ENCODE measurements around the gene ANKDD1A. TPM values are rescaled to one million over a fixed set of nuclear protein-coding genes. Genes with fewer than 3 reads are reported as not detected.

The ANKDD1A gene
- total RNA-seq, 1 donor from 2014 or later: 4.6 TPM

GRCh38 chr15:64902863-64903262 lies 8.8 kb upstream of the ANKDD1A start:
- H3K27me3 Mint-ChIP-seq (ENCODE audit: low read depth): no peaks in the 10 kb centered on the region
- no peak overlapping the region for H3K27ac Mint-ChIP-seq (ENCODE audit: unreplicated experiment)
- H3K4me1 Mint-ChIP-seq: peaks cover 17% of the 10 kb centered on the region
- H3K9me3 Mint-ChIP-seq: peaks cover 12% of the 10 kb centered on the region
- no peak overlapping the region for H3K4me3 Mint-ChIP-seq
- peaks cover 6% of the 10 kb centered on the region for H3K36me3 Mint-ChIP-seq (ENCODE audit: low read depth)
- TF ChIP-seq CTCF (conservative IDR thresholded peaks at IDR 0.05): no peak
- DNase-seq (ENCODE audit: low read depth, low spot score): no peak

GRCh38 chr15:64903326-64903950 lies 8.3 kb upstream of the ANKDD1A start:
- DNase-seq (ENCODE audit: low read depth, low spot score): no peak
- no peak for TF ChIP-seq CTCF (conservative IDR thresholded peaks at IDR 0.05)
- no peak overlapping the region for H3K4me3 Mint-ChIP-seq
- H3K36me3 Mint-ChIP-seq (ENCODE audit: low read depth): peaks cover 6% of the 10 kb centered on the region
- no peaks in the 10 kb centered on the region for H3K27me3 Mint-ChIP-seq (ENCODE audit: low read depth)
- H3K9me3 Mint-ChIP-seq: peaks cover 12% of the 10 kb centered on the region
- peaks cover 17% of the 10 kb centered on the region for H3K4me1 Mint-ChIP-seq
- H3K27ac Mint-ChIP-seq (ENCODE audit: unreplicated experiment): no peak overlapping the region

- peaks cover 12% of the 10 kb centered on the region for H3K9me3 Mint-ChIP-seq
- no peaks in the 10 kb centered on the region for H3K27me3 Mint-ChIP-seq (ENCODE audit: low read depth)
- no peak for DNase-seq (ENCODE audit: low read depth, low spot score)
- peaks cover 6% of the 10 kb centered on the region for H3K36me3 Mint-ChIP-seq (ENCODE audit: low read depth)
- TF ChIP-seq CTCF (conservative IDR thresholded peaks at IDR 0.05): no peak
- H3K4me3 Mint-ChIP-seq: no peak overlapping the region
- no peak overlapping the region for H3K27ac Mint-ChIP-seq (ENCODE audit: unreplicated experiment)
- peaks cover 19% of the 10 kb centered on the region for H3K4me1 Mint-ChIP-seq
Observed at GRCh38 chr15:64904189-64904588, 7.5 kb upstream of the ANKDD1A start.

GRCh38 chr15:64905119-64905831 lies 6.4 kb upstream of the ANKDD1A start:
- DNase-seq (ENCODE audit: low read depth, low spot score): peak; percentile 83
- Mint-ChIP-seq H3K36me3 (ENCODE audit: low read depth) (peaks cover 6% of the 10 kb centered on the region), H3K9me3 (peaks cover 12% of the 10 kb centered on the region), H3K4me1 (peaks cover 19% of the 10 kb centered on the region), H3K4me3 (peak overlapping the region; percentile 80), H3K27ac (ENCODE audit: unreplicated experiment) (peak overlapping the region; percentile 81), H3K27me3 (ENCODE audit: low read depth) (no peaks in the 10 kb centered on the region)
- peak; percentile 83 for TF ChIP-seq CTCF (conservative IDR thresholded peaks at IDR 0.05)

GRCh38 chr15:64905941-64906340 lies 5.8 kb upstream of the ANKDD1A start:
- peaks cover 6% of the 10 kb centered on the region for H3K36me3 Mint-ChIP-seq (ENCODE audit: low read depth)
- TF ChIP-seq CTCF (conservative IDR thresholded peaks at IDR 0.05): no peak
- H3K4me3 Mint-ChIP-seq: no peak overlapping the region
- H3K27ac Mint-ChIP-seq (ENCODE audit: unreplicated experiment): peak overlapping the region; percentile 7
- peaks cover 3% of the 10 kb centered on the region for H3K27me3 Mint-ChIP-seq (ENCODE audit: low read depth)
- no peak for DNase-seq (ENCODE audit: low read depth, low spot score)
- peaks cover 9% of the 10 kb centered on the region for H3K9me3 Mint-ChIP-seq
- H3K4me1 Mint-ChIP-seq: peaks cover 21% of the 10 kb centered on the region
